Ascending aorta (tissue), 2 donors: ENCODE results near the gene CHRM4. TPM values are rescaled to one million over a fixed set of nuclear protein-coding genes. Genes with fewer than 3 reads are reported as not detected.
A peak's percentile ranks its signal among the peaks of the same experiment; 100 is the strongest.

ENCODE experiments used
- DNase-seq, 2 donors: peaks; one replicate each; pipeline ENCODE4 v3.0.0-alpha.2; 2019; ENCODE audit warnings: low spot score in 2 of 2
- H3K27ac ChIP-seq, 2 donors: fragments of 200-600 bp; sonication (generic); one replicate each; pipeline ENCODE4 v1.5.1; 2016 to 2017; ENCODE audit warnings: mild to moderate bottlenecking in 1 of 2
- H3K27me3 ChIP-seq: fragments of 200-600 bp; sonication (generic); one replicate; pipeline ENCODE4 v1.5.1; 2017
- H3K36me3 ChIP-seq, 2 donors: fragments of 200-600 bp; sonication (generic); one replicate each; pipeline ENCODE4 v1.5.1; 2016
- H3K4me1 ChIP-seq, 2 donors: fragments of 200-600 bp; sonication (generic); one replicate each; pipeline ENCODE4 v1.5.1; 2016 to 2017; ENCODE audit warnings: mild to moderate bottlenecking in 1 of 2
- H3K4me3 ChIP-seq, 2 donors: fragments of 200-600 bp; sonication (generic); one replicate each; pipeline ENCODE4 v1.5.1; 2016 to 2017; ENCODE audit warnings: mild to moderate bottlenecking in 1 of 2
- H3K9me3 ChIP-seq, 2 donors: fragments of 200-600 bp; sonication (generic); one replicate each; pipeline ENCODE4 v1.5.1; 2016
- intact Hi-C: fragments of 100-400 bp; cut with DNase I; formaldehyde crosslinking; loops from one replicate; pipeline ENCODE4 v1.15.1; 2023
- total RNA-seq: library from RNA; depleted of rRNA; stranded (reverse); fragments of >200 nt; gene quantifications from one replicate; pipeline ENCODE4 v1.1.0, GENCODE V29; 2016
- TF ChIP-seq, protein P1 (sequence below), 3 experiments: fragments of 200-600 bp in 2 of 3; fragments of 450-650 bp in 1 of 3; sonication (generic) in 2 of 3; IDR thresholded peaks; one replicate each; pipeline ENCODE4 v1.5.1; 2016 to 2019; ENCODE audit warnings: antibody characterized with exemption in 3 of 3, mild to moderate bottlenecking in 1 of 3, moderate library complexity in 1 of 3

CHRM4 gene
- total RNA-seq, 1 donor from 2014 or later, result not detected

DNA sequence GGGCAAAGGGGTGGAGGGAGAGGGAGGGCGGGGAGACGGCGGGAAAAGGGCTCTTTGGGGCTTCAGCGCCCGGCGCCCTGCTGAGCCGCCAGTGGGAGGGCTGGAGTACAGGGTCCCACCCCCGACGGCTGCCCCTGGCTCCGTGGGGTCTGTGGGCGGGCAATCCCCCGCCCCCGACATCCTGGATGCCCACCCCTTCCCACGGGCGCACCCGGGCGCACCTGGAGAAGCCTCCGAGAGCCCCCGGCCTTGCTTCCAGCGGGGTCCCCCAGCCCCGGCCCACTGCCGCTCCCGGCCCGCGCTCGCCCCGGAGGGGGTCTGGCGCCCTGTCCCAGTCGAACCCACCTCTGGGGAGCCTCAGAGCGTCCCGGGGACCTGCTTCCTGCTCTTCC, 394 bp downstream of the CHRM4 start:
- H3K9me3 ChIP-seq, result no peaks in the 10 kb centered on the region
- H3K4me3 ChIP-seq, result peak overlapping the region; percentile 48 to 50
- peaks cover 0 to 4% of the 10 kb centered on the region in 2 donors for H3K36me3 ChIP-seq
- DNase-seq, result no peak
- TF ChIP-seq, protein P1, sequence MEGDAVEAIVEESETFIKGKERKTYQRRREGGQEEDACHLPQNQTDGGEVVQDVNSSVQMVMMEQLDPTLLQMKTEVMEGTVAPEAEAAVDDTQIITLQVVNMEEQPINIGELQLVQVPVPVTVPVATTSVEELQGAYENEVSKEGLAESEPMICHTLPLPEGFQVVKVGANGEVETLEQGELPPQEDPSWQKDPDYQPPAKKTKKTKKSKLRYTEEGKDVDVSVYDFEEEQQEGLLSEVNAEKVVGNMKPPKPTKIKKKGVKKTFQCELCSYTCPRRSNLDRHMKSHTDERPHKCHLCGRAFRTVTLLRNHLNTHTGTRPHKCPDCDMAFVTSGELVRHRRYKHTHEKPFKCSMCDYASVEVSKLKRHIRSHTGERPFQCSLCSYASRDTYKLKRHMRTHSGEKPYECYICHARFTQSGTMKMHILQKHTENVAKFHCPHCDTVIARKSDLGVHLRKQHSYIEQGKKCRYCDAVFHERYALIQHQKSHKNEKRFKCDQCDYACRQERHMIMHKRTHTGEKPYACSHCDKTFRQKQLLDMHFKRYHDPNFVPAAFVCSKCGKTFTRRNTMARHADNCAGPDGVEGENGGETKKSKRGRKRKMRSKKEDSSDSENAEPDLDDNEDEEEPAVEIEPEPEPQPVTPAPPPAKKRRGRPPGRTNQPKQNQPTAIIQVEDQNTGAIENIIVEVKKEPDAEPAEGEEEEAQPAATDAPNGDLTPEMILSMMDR (IDR thresholded peaks at IDR 0.05), result no peak
- peaks cover 14 to 21% of the 10 kb centered on the region in 2 donors for H3K4me1 ChIP-seq
- peaks cover 16% of the 10 kb centered on the region for H3K27me3 ChIP-seq
- H3K27ac ChIP-seq, result no peak overlapping the region
- intact Hi-C loops, result loop anchor here (5.0 kb wide), 1 partner anchor 146 kb away; no protein-coding TSS in a partner anchor

DNA sequence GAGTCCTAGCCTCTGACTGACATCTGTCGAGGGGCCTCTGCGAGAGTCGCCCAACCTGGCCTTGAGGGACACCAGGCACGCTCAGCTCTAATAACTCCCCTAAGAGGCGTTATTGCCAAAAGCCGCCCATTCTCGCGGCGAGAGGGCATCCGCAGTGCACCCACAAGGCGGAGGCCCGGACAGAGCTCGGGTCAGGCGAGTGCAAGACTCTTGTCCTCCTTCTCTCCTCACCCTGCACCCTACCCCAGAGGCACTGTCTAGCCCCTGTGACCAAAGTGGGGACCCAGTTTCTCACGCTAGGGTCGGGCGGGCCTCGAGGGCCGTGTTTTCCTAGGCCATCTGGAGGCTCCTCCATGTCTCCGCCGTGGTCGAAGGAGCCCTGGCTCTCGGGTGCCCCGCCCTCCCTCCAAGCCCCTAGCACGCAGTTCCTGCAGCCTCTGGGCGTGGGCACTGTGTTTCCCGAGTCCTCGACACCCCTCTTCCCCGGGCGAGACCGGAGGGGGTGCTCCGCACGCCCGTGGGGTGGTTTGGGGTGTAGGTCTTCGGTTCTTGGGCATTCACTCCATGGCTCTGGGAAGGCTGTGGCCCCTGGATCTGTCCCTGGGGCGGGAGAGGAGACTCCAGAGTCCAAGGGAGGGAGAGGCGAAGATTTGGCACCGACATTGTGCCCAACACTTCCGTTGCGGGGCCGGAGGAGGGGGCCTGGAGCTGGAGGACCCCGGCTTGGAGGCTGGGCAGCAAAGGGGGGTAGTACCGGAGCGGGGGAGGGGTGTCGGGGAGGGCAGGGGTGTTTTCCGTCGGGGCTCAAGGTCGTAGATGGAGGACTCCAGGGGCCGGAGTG, 1.0 kb downstream of the CHRM4 start:
- DNase-seq, result no peak
- peaks cover 14 to 21% of the 10 kb centered on the region in 2 donors for H3K4me1 ChIP-seq
- TF ChIP-seq, protein P1 (IDR thresholded peaks at IDR 0.05), result no peak
- intact Hi-C loops, result loop anchor here (5.0 kb wide), 1 partner anchor 147 kb away; no protein-coding TSS in a partner anchor
- no peaks in the 10 kb centered on the region for H3K36me3 ChIP-seq
- H3K4me3 ChIP-seq, result no peak overlapping the region
- H3K27ac ChIP-seq, result no peak overlapping the region
- peaks cover 16% of the 10 kb centered on the region for H3K27me3 ChIP-seq
- no peaks in the 10 kb centered on the region for H3K9me3 ChIP-seq

DNA sequence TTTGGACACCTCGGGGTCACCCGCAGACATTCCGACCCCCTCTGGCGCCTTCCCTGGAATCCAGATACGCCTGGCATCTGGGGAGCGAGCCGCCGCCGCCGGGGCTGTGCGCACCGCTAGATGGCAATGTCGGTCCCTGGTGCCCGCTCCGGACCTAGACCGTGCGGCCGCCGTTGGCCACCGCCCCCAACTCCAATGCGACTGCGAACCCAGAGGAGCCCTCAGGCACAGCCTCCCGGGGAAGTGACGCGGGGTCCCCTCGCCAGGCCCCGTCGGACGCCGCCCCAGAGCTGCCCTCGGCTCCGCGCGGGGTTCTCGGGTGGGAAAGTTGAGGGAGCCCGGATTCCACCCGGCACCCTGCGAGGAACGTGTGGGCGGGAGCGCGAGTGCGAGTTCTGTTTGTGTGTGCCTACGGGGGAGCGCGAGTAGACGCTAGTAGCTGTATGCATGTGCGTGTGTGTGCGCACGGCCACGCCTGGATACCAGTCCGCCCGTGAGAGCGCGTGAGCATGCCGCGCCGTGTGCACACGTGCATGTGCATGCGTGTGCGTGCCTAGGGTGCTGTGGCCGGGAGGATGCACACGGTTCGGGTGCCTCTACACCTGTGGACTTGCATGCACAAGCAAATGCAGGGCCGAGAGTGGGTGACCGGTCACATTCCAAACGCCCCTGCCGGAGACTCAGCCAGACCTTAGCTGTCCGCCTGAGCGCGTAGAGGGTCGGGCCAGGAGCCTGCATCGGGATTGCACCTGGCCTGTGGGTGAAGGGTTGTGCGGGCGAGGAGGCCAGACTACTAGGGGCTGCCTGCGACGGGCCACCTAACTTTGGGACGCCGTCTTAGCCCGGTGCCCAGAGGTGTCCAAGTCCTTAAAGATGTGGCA, 1.9 kb downstream of the CHRM4 start:
- H3K27me3 ChIP-seq, result peaks cover 16% of the 10 kb centered on the region
- H3K36me3 ChIP-seq, result no peaks in the 10 kb centered on the region
- peaks cover 14 to 21% of the 10 kb centered on the region in 2 donors for H3K4me1 ChIP-seq
- intact Hi-C loops, result loop anchor here (5.0 to 10.0 kb wide), 2 partner anchors 148 to 225 kb away; partner anchors contain the start of genes ATG13 and HARBI1
- no peak overlapping the region for H3K27ac ChIP-seq
- H3K9me3 ChIP-seq, result no peaks in the 10 kb centered on the region
- peak overlapping the region; percentile 7 to 58 for H3K4me3 ChIP-seq
- TF ChIP-seq, protein P1 (IDR thresholded peaks at IDR 0.05), result peak; percentile 63 to 83 (median 67)
- DNase-seq, result peak in 1 of 2 donors; percentile 76

DNA sequence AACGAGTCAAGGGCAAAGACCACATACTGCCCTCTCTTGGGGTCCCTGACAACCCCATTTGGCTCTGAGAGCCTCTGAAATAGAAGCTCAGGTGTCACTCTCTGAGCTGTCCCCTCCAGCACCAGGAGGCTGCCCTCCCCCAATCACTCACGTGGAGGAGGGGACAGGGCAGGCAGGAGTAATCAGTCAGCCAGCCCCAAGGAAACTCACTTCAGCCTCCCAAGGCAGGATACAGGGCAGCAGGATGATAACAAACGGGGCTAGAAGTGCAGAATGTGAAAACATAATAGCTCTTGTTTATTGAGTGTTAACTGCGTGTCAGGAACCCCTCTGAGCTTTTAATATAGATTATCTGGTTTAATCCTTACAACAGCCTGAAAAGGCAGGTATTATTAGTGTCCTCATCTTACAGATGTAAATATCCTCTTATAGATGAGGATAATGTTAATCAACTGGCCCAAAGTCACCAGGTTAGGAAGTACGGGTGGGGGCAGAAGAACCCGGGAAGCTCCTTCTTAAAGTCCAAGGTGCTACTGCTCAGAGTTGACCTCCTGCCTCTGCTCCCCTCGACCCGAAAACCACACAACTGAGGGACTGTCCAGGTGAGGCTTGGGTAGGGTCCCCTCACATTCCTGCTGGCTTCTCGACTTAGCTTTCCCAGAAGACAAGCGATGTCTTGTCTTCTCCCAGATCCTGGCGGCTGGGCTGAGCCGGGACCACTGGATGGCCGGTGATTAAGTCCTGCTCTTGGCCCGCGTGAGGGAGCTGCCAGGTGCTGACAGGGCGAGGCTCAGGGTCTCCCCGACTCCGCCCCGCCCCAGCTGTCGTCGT, 2.7 kb downstream of the CHRM4 start:
- Histone ChIP-seq H3K4me1 (peaks cover 14 to 21% of the 10 kb centered on the region in 2 donors), H3K4me3 (no peak overlapping the region), H3K27ac (no peak overlapping the region), H3K9me3 (no peaks in the 10 kb centered on the region), H3K27me3 (peaks cover 16% of the 10 kb centered on the region), H3K36me3 (no peaks in the 10 kb centered on the region)
- TF ChIP-seq, protein P1 (IDR thresholded peaks at IDR 0.05), result no peak
- DNase-seq, result no peak
- intact Hi-C loops, result loop anchor here (10.0 kb wide), 1 partner anchor 226 kb away; the partner anchor contains the start of genes ATG13 and HARBI1
